Astrocyte of the spinal cord (primary cell): ENCODE measurements around the gene PER2.

Source experiments
- DNase-seq: peaks from one replicate; pipeline ENCODE4 v3.0.0; 2011; ENCODE audit warnings: low read depth, low spot score
- H3K4me3 ChIP-seq: 2 replicates; pipeline ENCODE4 v1.5.1; 2011; ENCODE audit warnings: low read depth, mild to moderate bottlenecking, low read length, moderate library complexity
- CTCF ChIP-seq: IDR thresholded peaks from 2 replicates; pipeline ENCODE4 v1.5.1; 2012; ENCODE audit warnings: low read depth, mild to moderate bottlenecking, low read length, inconsistent platforms
- in situ Hi-C: cut with HindIII; loops from 2 replicates; pipeline ENCODE4 v1.10.0; 2017; ENCODE audit warnings: low sequenced_read_pairs

The PER2 gene

GRCh38 chr2:238321467-238321866 is 33.1 kb upstream of the PER2 start:
- H3K4me3 ChIP-seq: peak overlapping the region; percentile 61
- in situ Hi-C loops: no loop called here
- no peak for DNase-seq
- no peak for TF ChIP-seq CTCF

DNA sequence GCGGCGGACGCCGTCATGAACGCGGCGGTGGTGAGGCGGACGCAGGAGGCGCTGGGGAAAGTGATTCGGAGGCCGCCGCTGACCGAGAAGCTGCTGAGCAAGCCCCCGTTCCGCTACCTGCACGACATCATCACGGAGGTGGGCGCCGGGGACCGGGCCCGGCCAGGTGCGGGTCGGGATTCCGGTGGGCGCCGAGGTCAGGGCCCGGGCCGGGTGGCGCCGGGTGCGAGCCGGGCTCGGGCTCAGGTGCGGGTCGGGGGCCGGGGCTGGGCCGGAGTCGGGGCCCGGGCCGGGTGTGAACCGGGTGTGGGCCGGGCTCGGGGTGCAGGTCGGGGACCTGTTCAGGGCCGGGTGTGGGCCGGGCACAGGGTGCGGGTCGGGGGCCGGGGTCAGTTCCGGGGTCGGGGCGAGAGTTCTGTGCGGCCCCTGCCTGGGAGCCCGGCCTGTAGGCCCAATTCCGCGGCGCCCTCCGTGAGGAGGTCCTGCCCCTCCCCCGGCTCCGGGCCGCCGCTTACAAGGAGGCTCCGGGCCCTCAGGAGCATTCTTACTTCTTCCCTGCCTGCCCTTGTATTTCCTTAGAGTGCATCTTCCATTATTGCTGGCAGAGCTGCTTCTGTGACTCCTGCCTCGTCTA is 32.4 kb upstream of the PER2 start:
- TF ChIP-seq CTCF: no peak
- no peak for DNase-seq
- in situ Hi-C loops: no loop called here
- peak overlapping the region; percentile 61 for H3K4me3 ChIP-seq

DNA sequence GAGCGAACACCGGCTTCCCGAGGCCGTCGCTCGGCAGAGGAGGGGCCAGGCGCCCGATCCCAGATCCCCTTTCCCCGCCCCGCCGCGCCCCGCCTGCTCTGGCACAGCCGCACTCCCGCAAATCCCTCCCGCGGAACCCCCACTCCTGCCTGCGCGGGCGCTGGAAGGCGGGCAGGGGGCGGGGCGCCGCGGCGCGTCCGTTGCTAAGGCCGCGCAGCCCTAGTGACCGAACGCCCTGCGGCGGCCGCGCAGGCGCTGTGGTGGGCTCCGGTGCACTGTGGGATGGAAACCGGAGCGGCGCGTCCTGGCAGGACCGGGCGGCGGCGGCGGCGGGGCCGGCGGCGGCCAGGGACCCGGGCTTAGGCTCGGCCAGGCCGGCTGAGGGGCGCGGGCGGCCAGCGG is 31.8 kb upstream of the PER2 start, which contains the start of gene TRAF3IP1:
Gene TRAF3IP1 (plus strand): TSS at position 273 of the 402 bp plus-strand sequence. CDS start 145 bp downstream, outside the sequence.
- no peak for TF ChIP-seq CTCF
- DNase-seq: peak; percentile 93
- in situ Hi-C loops: no loop called here
- H3K4me3 ChIP-seq: peak within 1 kb of the TSS; percentile 61

- no peak for TF ChIP-seq CTCF
- in situ Hi-C loops: no loop called here
- no peak overlapping the region for H3K4me3 ChIP-seq
- no peak for DNase-seq
Measured at GRCh38 chr2:238315031-238315595, 26.7 kb upstream of the PER2 start.

DNA sequence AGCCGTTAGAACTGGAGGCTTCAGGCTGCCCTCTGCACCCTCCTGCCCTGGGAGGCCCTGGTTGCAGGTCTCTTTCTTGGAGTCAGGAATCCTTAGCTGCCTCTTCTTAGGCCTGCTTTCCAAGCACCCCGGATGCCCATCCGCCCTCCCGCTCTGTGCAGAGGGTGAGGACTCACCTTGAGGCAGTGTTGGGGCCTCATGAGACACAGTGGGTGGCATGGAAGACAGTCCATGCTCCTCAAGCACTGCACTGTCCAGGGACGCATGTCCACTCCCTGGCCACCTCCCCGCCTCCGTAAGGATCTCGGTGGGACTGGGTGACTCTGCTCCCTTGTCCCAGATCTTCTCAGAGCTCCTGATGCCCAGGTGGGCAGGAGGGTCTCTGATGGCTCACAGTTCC is 26.2 kb upstream of the PER2 start:
- in situ Hi-C loops: no loop called here
- DNase-seq: no peak
- no peak overlapping the region for H3K4me3 ChIP-seq
- TF ChIP-seq CTCF: no peak

DNA sequence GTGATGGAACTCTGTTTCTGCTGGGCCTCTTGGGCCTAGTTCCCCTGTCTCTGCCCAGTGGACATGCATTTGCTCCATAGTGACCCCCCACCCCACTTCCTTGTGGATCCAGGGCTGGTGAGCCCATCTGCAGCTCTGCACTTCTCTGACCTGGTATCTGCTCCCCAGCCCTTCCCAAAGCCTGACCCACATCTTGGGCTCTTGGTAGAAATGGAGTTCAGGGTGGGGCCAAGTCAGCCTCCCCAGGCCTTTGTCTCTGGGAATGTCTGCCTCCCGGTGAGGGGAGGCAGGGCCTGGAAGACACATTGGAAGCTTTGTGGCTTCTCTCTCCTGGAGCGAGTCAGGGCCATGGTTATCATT is 25.6 kb upstream of the PER2 start:
- in situ Hi-C loops: no loop called here

More for the DNA sequence above, 25.6 kb upstream of the PER2 start:
- no peak overlapping the region for H3K4me3 ChIP-seq
- DNase-seq: no peak
- TF ChIP-seq CTCF: no peak
